22Rv1 (cell line): Measurements from ENCODE around the gene NOS1AP.

Experiments
- CTCF ChIP-seq: fragments of 450-650 bp; IDR thresholded peaks from 2 replicates; pipeline ENCODE4 v1.5.1; 2017; ENCODE audit warnings: mild to moderate bottlenecking
- ZFX ChIP-seq: fragments of 450-650 bp; IDR thresholded peaks from 2 replicates; pipeline ENCODE4 v1.6.1; 2017; ENCODE audit warnings: antibody characterized with exemption, borderline replicate concordance

DNA sequence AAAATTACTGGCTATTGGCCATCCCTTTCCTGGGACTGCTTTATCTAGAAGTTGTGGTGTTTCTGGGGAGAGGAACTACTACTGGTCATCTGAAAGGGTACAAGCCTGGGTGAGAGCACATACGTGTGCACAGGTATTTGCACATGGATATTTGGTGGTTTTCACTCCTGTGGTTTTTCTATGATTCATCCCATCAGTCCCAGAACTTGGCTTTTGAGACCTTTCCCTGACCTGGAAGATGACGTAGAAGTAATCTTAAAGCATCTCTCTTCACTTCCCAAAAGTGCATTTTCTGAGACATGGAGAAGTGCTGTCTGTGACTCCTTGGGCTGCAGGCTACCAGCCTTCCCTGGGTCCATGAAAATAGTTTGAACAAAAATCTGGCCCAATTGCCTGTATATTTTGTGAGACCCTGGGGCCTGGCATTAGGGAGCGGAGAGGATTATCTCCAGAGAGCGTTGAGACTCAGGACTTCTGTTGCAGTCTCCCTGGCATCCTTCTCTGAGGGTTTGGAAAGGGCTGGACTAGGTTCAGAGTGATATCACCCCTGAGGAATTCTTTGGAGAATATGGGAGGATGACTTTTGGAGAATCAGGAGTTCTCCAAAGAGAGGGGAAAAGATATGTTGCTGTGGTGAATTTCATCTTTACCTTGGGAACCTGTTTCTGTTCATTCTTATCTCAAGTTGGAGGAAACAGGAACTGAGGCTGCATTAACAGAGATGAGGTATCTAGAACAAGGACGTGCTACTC is 130.8 kb downstream of the NOS1AP start:
- TF ChIP-seq CTCF (no peak), ZFX (no peak)
